NOMO-1 treated with DMSO at 0.1 percent for 48 hours (cell line): Measurements from ENCODE around the gene GPR152.
A peak's percentile ranks its signal among the peaks of the same experiment; 100 is the strongest.
"Not testable (repeated sequence)": the region's sequence is repeated elsewhere in the genome, so short reads cannot be mapped to it uniquely, and the experiment has no call there.

ENCODE experiments used
- DNase-seq: peaks from one replicate; lab custom pipeline; 2025; ENCODE audit not compliant: unreplicated experiment; lab: John Stamatoyannopoulos, UW

GPR152 gene

DNA sequence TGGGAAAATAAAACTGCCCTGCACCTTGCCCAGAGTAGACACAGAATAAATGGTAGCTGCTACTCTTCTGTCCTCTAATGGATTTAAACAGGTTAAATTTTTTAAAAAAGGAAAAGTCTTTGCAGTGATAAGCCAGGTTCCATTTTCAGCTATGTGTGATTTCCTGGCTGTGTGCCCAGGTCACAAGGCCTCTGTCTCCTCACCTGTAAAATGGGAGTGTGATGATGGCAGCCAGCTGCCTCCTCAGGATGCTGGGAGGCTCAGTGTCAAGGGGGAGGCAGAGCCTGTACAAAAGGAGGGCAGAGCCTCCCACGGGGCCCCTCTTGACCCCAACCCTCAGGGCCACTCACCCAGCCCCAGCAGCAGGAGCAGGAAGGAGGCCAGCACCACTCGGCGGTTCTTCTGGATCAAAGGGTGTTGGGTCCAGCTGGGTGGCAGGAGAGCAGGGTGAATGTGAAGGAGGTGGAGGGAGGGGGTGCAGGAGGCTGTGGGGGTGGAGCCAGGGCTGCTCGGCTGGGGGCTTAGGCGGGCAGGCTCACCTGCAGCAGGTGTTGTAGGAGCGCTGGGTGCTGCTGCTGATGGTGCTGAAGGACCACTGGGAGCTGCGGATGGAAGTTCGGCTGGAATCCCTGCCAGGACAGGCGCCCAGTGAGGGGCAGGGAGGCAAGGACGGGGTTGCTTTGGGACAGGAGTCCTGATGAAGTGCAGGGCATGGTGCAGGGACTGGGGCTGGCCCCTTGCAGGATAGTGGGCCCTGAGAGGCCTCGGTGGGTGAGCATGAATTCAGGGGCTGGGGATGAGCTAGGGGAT lies 14.6 kb upstream of the GPR152 start:
- DNase-seq: no peak

DNA sequence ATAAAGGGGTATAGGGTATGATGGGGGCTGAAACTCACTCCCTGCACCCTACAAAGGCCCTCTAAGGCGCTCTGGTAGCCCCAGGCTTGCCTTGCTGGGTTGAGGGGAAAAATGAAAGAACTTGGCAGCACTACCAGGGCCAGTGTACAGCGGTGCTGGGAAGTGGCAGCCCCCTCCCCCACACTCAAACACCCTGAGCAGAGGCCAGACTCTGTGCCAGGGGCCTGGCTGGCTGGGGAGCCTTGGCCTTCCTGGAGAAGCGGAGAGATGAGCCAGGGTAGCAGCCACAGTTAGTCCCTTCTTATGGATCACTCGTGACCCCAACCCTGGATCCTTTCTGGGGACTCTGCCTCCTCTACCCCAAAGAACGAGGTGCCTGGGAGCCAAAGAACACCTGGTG lies 13.8 kb upstream of the GPR152 start:
- no peak for DNase-seq

DNA sequence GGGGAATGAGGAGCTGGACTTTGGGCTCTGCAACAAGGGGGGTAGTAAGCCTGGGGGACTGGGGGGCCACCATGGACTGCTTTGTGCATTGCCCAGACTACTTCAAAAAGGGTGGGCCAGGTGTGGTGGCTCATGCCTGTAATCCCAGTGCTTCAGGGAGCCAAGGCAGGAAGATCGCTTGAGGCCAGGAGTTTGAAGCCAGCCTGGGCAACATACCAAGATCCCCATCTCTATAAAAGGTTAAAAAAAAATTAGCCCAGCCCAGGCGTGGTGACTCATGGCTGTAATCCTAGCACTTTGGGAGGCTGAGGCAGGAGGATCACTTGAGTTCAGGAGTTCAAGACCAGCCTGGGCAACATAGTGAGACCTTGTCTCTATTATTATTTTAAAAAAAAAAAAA lies 13.0 kb upstream of the GPR152 start:
- DNase-seq: not testable (repeated sequence)

DNA sequence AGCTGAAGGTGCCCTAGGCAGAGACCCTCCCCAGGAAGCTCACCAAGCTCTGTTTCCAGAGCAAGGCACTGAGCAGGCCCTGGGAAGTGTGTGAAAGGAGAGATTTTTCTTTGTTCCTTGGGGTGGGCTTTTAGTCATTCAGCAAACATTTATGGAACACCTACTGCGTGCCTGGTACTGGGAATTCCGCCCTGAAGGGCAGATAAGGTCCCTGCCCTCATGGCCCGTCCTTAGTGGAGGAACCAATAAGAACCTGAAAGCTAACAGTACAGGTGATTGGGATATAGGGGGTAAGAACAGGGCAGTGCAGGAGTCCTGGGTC lies 12.6 kb upstream of the GPR152 start:
- DNase-seq: no peak

DNA sequence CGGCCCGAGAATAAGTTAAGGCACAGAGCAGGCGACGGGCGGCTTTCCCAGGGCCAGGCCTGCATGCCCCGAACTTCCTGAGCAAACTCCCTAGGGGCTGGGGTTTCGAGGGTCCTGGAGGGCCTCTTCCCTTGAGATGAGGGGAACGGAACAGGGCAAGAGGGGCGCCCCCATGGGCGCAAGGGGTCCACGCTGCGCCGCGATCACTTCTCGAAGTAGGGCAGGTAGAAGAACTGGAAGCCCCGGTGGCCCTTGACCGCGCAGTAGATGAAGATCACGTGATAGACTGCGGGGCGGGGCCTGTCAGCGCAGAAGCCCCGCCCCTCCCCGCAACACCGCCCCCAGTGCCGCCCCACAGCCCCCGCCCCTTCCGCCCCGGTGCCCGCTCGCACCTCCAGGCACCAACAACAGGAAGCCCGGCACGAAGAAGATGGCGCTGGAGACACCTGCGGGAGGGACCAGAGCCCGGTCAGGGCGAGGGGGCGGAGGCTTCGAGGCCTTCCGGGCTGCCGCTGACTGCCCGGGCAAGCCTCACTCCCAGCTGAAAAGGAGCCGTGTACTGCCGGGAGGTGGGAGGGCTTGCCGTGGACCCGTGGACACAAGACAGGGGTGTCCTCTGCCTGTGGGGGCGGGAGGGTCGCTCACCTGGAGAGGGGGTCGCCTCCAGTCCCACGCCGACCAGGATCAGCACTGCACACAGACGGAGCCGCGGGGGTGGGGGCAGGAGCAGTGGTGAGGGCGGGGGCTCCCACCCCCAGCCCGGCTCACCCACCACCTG lies 12.1 kb upstream of the GPR152 start:
- peak; percentile 90 for DNase-seq

DNA sequence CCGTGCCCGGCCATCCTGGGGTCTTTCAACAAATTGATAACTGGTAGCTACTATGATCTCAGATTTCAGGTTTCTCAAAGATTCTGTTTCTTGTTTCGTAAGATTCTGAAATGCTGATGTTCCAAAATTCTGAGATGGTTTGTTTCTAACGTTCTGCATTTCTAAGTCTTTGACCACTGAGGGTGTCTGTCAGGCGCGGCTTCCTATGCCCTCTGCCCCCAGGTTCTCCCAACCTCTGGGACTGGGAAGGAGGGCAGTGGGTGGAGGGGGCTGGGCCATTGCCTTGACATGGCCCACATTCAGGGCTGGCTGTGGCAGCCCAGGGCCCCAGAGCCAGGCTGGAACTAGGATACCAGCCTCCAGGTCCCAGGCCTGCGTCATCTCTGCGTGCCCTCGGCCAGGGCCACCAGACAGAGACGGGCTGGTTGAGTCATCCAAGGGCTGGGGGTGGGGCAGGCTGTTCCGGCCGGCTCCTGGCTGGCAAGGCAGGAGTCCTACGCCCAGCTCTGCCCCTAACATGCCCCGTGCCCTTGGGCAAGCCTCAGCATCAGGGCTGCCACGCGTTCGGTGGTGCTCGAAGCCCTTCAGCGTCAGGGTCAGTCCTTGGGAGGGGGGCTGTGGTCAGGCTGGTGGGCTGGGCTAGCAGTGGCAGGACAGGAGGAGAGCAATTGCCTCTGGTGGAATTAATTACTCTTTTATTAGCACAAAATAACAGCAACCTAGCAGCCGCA lies 11.3 kb upstream of the GPR152 start:
- peak; percentile 83 for DNase-seq

DNA sequence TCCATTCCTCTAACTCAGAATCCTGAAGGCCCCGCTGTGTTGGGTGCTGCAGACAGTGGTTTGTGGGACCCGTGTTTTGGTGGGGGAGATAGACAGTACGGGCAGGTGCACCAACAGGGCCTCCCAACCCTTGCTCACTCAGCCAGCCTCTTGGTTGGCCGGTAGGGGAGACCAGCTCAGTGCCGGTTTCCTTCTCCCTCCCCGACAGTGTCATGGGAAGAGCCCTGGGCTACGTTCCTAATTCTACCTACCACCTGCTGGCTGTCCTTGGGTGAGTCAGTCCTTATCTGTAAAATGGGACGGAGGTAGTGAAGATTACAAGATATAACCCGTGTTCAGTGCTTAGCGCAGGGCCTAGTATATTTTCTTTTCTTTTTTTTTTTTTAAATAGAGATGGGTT lies 10.7 kb upstream of the GPR152 start:
- no peak for DNase-seq

DNA sequence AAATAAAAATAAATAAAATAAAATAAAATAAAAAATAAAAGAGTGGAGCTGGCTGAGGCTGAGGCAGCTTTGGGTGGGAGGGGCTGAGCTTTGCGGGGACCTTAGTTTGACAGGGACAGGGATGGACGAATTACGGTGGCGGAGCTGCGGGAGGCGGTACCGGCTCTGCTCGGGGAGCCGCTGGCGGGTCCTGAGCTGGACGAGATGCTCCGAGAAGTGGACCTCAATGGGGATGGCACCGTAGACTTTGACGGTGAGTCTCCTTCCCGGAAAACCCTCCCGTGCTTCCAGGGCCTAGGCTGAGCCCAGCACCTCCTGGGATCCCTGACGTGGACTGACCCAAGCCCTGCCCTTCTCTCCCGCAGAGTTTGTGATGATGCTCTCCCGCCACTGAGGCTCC lies 5.7 kb upstream of the GPR152 start:
- no peak for DNase-seq

DNA sequence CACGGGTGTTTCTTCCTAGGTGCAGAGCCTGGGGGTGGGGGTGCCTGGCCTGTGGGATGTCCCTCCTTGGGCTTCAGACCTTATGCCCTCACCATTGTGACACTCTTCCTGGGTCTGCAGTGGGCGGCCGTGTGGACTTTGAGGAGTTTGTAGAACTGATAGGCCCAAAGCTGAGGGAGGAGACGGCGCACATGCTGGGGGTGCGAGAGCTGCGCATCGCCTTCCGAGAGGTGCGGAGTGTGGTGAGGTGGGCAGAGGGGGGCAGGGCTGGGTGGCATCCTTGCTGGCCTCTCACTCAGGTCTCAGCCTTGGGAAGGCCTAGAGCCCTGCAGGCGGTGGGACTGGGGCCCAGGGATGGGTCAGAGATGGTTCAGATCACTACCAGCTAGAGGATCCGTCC lies 4.9 kb upstream of the GPR152 start:
- DNase-seq: no peak

DNA sequence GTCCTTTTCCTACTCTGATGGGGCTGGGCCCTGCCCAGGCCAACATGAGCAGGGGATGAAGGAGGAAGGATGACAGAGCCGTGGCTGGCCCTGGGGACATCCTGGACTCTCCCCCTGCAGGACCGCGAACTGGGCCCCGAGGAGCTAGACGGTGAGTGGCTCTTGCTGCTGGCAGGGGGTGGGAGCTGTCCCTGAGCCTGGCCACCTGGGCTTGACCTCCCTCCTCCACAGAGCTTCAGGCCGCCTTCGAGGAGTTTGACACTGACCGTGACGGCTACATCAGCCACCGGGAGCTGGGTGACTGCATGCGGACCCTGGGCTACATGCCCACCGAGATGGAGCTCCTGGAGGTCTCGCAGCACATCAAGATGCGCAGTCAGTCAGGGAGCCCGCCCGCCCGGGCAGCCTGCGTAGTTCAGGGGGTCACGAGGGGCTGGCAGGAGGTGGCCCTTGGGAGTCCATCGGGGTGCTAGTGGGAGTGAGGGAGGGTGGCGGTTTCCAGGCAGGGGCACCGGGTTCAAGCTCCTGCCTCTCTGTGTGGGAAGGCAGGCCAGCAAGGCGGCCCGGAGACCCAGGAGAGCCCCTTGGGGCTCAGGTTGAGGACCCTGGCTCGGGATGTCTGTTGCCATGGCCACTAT lies 3.7 kb upstream of the GPR152 start:
- no peak for DNase-seq

DNA sequence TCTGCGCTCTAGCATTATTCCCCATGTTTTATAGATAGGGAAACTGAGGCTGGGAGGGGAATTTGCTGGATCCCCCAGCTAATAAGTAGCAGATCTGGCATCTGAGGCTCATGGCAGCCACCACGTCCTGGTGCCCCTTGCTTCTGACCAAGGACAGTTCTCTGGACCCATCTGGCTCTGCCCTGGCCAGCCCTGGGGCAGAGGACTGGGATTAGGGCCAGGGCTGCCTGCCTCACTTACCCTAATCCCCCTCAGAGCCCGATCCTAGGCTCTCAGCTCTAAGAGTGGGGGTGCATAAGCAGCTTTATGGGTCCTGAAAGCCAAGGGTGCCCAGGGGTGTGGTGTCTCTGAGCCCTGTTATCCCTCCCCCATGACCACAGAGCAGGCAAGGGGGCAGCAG lies 2.5 kb upstream of the GPR152 start, which contains the start of gene CABP4:
TSS of gene CABP4 (plus strand) at position 301 of the 400 bp plus-strand sequence. CDS start at position 371, 70 bp downstream.
- DNase-seq: no peak

DNA sequence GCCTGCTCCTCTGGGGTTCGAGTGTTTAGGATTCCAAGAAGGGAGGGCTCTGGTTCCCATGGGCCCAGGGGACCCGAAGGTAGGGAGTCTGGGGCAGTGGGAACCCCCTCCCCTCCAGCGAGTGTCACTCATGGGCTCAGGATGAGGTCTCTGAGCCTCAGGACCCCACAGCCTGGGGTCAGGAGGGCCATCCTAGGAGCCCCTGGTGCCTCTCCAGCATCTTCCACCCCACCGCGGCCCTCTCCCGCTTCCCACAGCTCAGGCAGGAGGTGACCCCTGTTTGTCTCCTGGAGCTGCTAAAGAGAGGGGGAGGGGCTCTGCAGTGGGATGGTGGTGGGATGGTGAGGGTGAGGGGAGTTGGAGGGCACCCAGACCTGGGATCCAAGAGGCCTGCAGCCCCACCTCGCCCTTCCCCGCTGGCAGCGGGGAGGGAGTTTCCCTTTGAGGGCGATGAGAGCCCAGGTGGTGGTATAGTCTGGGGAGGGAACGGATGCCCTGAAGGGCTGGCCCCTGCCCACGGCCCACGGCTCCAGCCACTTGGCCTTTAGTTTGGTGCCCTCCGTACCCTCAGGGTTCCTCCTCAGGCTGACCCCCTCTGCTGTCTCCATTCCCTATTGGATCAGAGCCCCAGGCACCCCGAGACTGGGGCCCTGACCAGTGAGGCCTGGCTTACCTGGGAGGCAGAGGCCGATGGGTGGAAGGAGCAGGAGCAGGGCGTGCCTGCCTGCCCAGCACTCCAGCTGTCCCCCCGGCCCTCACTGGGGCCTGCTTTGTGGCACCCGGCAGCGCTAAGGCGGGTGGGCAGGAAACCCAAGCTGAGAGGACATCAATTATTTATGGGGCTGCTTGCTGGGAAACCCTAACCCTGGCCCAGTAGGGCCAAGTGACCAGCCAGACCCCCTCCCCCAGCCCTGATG lies 1.5 kb upstream of the GPR152 start:
- DNase-seq: no peak

DNA sequence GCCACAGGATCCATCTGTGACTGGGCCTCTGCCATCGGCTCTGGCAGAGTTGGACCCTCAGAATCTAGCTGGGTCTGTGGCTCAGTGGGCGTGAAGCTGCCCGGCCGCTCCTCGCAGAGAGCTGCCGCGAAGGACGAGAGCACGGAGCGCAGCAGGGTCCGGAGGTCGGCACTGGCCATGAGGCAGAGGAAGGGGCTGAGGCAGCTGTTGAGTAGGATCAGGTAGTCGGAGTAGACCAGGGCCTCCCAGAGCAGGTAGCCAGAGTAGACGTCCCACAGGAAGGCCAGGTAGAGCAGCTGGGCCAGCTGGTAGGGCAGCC lies 912 bp downstream of the GPR152 start:
- no peak for DNase-seq

DNA sequence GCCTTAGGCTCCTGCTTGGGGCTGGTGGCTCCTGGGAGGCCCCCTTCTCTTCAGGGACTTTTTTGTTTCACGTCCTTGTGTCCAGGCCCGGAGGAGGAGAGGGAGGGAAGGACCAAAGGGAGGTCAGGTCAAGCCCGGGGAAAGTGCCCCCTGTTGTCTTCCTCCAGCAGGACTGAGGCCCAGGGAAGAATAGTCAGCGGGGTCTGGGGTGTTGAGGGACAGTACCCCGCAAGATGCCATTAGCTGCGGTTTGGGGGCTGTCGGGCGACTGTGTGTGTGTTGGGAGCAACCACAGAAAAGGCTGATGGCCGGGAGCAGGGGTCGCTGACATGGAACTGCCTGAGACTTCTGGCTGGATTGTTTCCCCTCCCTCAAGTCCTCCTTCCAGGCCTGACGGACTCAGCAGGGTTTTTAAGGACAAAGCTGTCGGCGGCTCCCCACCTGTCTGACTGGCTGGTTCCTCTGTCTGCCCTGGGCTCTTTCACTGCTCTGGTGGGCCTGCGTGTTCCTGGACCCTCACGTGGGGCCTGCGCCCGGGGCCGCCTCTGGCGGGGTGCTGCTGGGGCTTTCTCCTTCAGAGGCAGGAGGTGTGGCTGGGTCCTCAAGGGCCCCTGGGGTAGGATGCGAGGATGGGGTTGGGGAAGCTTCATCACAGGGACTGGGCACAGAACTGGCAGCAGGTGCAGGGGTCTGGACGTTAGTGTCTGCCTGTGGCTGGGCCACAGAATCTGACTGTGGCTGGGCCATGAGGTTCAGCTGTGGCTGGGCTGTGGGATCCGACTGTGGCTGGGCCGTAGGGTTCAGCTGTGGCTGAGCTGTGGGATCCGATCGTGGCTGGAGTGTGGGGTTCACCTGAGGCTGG lies 1.5 kb downstream of the GPR152 start:
- no peak for DNase-seq

DNA sequence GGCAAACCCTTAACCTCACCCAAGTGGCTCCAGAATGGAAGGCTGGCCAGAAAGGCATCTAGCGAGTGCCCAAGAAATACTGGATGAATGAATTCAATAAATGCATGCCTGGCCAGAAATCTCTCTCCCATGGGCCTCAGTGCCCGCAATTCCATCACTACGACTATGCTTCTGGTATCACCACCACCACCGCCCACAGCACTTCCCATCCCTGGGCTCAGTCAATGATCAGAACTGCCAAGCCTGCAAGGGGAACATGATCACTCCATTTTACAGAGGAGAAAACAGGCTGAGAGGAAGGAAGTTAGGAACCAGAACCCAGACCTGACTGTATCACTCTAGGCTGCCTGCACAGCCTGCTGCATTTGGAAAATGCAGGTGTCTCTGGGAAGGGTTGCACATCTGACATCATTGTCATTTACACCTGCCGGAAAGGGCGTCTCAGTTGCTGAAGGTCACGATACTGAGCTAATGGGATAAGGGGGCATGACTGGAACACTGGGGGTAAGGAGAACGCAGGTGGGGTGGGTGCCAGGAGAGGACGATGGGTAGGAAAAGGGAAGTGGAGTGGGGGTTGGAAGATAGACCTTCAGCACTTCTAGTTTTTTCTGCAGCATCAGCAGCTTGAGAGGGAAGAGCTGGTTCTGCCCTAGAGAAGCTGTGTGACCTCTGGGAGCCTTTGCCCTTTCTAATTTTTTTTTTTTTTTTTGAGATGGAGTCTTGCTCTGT lies 3.2 kb downstream of the GPR152 start:
- DNase-seq: peak; percentile 35

DNA sequence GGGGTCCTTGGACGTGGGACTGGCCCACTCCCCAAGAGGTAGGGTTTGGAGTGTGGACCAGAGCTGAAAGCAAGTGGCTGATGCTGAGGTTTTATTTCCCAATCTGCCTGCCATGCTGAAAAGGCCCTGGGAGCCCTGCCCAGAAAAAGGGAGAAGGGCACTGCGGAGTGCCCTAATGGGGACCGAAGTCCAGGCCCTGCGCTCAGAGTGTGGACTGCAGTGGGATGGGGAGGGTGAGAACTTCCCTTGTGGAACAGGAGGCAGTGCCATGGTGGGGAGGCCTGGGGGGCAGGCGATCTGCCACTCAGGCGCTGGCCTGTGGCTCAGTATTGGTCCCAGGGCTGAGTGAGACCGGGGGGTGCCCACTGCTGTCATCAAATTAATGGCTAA lies 4.3 kb downstream of the GPR152 start:
- DNase-seq: no peak

DNA sequence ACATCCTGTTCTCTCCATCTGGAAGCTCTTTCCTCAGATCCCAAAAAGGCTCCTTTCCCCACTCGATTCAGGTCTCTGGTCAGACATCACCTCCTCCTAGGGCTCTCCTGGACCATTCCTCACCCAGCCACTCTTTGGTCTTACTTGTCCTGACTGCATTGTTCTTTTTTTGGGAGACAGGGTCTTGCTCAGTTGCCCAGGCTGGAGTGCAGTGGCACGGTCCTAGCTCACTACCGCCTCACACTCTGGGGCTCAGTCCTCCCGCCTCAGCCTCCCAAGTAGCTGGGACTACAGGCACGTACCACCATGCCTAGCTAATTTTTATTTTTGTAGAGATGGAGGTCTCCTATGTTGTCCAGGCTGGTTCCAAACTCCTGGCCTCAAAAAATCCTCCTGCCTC lies 7.0 kb downstream of the GPR152 start:
- no peak for DNase-seq

DNA sequence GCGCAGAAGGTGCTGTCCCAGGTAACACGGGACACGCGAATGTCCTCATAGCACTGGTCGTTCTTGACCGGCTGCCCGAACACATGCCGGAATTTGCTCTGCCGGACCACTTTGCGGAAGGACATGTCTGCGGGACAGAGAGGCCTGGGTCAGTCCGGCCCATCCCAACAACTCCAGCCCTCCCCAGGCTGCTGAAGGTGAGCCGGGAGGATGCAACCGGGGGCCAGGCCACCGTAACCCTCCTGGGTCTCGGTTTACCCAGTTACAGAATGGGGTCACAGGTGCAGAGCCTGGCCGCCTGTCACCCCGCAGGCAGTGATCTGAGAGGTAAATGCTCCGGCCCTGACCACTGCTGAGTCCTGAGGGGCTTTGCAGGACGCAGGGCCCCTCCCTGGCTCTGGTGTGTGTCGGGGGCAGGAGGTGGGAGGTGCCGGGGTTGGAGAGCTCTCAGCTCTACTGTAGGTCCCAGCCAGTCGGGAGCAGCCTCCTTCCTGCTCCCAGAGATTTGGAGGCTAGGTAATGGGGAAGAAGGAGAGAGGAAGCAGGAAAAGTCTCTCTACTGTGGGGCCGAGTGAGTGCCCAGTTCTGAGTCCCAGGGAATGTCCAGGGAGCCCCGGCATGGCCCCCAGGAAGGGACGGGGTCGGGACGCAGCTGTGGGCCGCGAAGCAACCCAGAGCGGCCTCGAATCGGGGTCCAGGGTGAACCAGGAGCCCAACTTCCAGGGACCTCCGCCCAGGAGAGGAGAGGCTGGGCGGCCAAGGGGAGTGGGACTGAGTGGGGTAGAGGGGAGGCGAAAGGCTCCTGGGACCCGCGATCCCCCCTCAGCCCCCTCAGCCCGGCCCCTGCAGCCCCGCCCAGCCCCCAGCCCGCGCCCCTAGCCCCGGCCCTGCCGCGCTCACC lies 9.8 kb downstream of the GPR152 start:
- no peak for DNase-seq
